LNCAP (cell line): ENCODE measurements around the gene GPR152.

ENCODE experiments used
- CTCF ChIP-seq: fragments of 450-650 bp; IDR thresholded peaks from 2 replicates; pipeline ENCODE4 v1.5.1; 2017; ENCODE audit warnings: mild to moderate bottlenecking

Gene GPR152

GRCh38 chr11:67416416-67417335, 35.9 kb downstream of the GPR152 start:
- TF ChIP-seq CTCF, result no peak

- no peak for TF ChIP-seq CTCF
These were observed 36.8 kb downstream of the GPR152 start, which contains the start of gene CARNS1 for GRCh38 chr11:67415501-67416304. TSS of gene CARNS1 (plus strand) at chr11:67415678. CDS start at chr11:67416200, 522 bp downstream.

- TF ChIP-seq CTCF, result no peak
These were observed 39.2 kb downstream of the GPR152 start for GRCh38 chr11:67413266-67413849.

- TF ChIP-seq CTCF, result no peak
These were observed 39.9 kb downstream of the GPR152 start for GRCh38 chr11:67412495-67413179.

- TF ChIP-seq CTCF, result no peak
These were observed 40.8 kb downstream of the GPR152 start for GRCh38 chr11:67411785-67412152.

- TF ChIP-seq CTCF, result no peak
These were observed 41.3 kb downstream of the GPR152 start for GRCh38 chr11:67410984-67411784.
